Measurements from ENCODE around the gene SNAP29.

Gene SNAP29

GRCh38 chr22:20847318-20847822, 11.4 kb upstream of the SNAP29 start:
- TF ChIP-seq ZNF565 (CRISPR knock-in tag; conservative IDR thresholded peaks at IDR 0.05; ENCODE audit: low read depth) (no peak), SNAI2 (CRISPR knock-in tag; IDR thresholded peaks at IDR 0.05) (no peak), ARNTL (CRISPR knock-in tag; IDR thresholded peaks at IDR 0.05; ENCODE audit: borderline replicate concordance, low read depth) (no peak), GLIS3 (CRISPR knock-in tag; IDR thresholded peaks at IDR 0.05) (no peak), ZFP3 (CRISPR knock-in tag; IDR thresholded peaks at IDR 0.05) (no peak), CREB5 (CRISPR knock-in tag; IDR thresholded peaks at IDR 0.05; ENCODE audit: low read depth) (no peak), ZFP30 (CRISPR knock-in tag; IDR thresholded peaks at IDR 0.05) (no peak), CSRNP3 (CRISPR knock-in tag; IDR thresholded peaks at IDR 0.05) (no peak)
- no peak for ATAC-seq

GRCh38 chr22:20852076-20852475, 6.7 kb upstream of the SNAP29 start:
- no peak for TF ChIP-seq ZC3H10 (CRISPR knock-in tag; IDR thresholded peaks at IDR 0.05)
- no peak for TF ChIP-seq TCF4 (CRISPR knock-in tag; IDR thresholded peaks at IDR 0.05; ENCODE audit: borderline replicate concordance)
- no peak for TF ChIP-seq ZNF70 (CRISPR knock-in tag; IDR thresholded peaks at IDR 0.05)
- TF ChIP-seq ESRRG (CRISPR knock-in tag; IDR thresholded peaks at IDR 0.05) = no peak
- TF ChIP-seq TSHZ2 (CRISPR knock-in tag; IDR thresholded peaks at IDR 0.05) = no peak
- no peak for TF ChIP-seq ZNF8 (CRISPR knock-in tag; IDR thresholded peaks at IDR 0.05)
- TF ChIP-seq ZFP3 (CRISPR knock-in tag; IDR thresholded peaks at IDR 0.05) = no peak
- ATAC-seq = no peak

GRCh38 chr22:20852503-20852902, 6.3 kb upstream of the SNAP29 start:
- TF ChIP-seq CSDC2 (CRISPR knock-in tag; IDR thresholded peaks at IDR 0.05) = no peak
- no peak for TF ChIP-seq ZFP3 (CRISPR knock-in tag; IDR thresholded peaks at IDR 0.05)
- TF ChIP-seq CSRNP3 (CRISPR knock-in tag; IDR thresholded peaks at IDR 0.05) = no peak
- TF ChIP-seq CREB5 (CRISPR knock-in tag; IDR thresholded peaks at IDR 0.05; ENCODE audit: low read depth) = no peak
- TF ChIP-seq PPARA (CRISPR knock-in tag; IDR thresholded peaks at IDR 0.05; ENCODE audit: borderline replicate concordance) = no peak
- no peak for TF ChIP-seq OSR1 (CRISPR knock-in tag; IDR thresholded peaks at IDR 0.05)
- TF ChIP-seq BACH2 (CRISPR knock-in tag; IDR thresholded peaks at IDR 0.05; ENCODE audit: borderline replicate concordance) = no peak
- no peak for TF ChIP-seq SNAI2 (CRISPR knock-in tag; IDR thresholded peaks at IDR 0.05)
- no peak for TF ChIP-seq ZFP30 (CRISPR knock-in tag; IDR thresholded peaks at IDR 0.05)
- TF ChIP-seq, protein P1, sequence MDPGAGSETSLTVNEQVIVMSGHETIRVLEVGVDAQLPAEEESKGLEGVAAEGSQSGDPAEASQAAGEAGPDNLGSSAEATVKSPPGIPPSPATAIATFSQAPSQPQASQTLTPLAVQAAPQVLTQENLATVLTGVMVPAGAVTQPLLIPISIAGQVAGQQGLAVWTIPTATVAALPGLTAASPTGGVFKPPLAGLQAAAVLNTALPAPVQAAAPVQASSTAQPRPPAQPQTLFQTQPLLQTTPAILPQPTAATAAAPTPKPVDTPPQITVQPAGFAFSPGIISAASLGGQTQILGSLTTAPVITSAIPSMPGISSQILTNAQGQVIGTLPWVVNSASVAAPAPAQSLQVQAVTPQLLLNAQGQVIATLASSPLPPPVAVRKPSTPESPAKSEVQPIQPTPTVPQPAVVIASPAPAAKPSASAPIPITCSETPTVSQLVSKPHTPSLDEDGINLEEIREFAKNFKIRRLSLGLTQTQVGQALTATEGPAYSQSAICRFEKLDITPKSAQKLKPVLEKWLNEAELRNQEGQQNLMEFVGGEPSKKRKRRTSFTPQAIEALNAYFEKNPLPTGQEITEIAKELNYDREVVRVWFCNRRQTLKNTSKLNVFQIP (CRISPR knock-in tag; IDR thresholded peaks at IDR 0.05; ENCODE audit: borderline replicate concordance, low read depth) = no peak
- no peak for TF ChIP-seq PATZ1 (CRISPR knock-in tag; IDR thresholded peaks at IDR 0.05; ENCODE audit: borderline replicate concordance)
- TF ChIP-seq ARNTL (CRISPR knock-in tag; IDR thresholded peaks at IDR 0.05; ENCODE audit: borderline replicate concordance, low read depth) = no peak
- TF ChIP-seq GLIS3 (CRISPR knock-in tag; IDR thresholded peaks at IDR 0.05) = no peak
- TF ChIP-seq ZNF70 (CRISPR knock-in tag; IDR thresholded peaks at IDR 0.05) = no peak
- no peak for TF ChIP-seq TOX (CRISPR knock-in tag; IDR thresholded peaks at IDR 0.05; ENCODE audit: borderline replicate concordance)
- no peak for TF ChIP-seq ESRRG (CRISPR knock-in tag; IDR thresholded peaks at IDR 0.05)
- TF ChIP-seq TSHZ2 (CRISPR knock-in tag; IDR thresholded peaks at IDR 0.05) = no peak
- no peak for TF ChIP-seq ZC3H10 (CRISPR knock-in tag; IDR thresholded peaks at IDR 0.05)
- TF ChIP-seq ZNF8 (CRISPR knock-in tag; IDR thresholded peaks at IDR 0.05) = no peak
- no peak for TF ChIP-seq RARB (CRISPR knock-in tag; IDR thresholded peaks at IDR 0.05)
- ATAC-seq = no peak
